ENCODE results near the gene NPTN. TPM values are rescaled to one million over a fixed set of nuclear protein-coding genes. Genes with fewer than 3 reads are reported as not detected.

NPTN gene
- total and polyA plus RNA-seq, 9 of the 15 experiments (the other 6 are each of a cell fraction or from before 2014, with no cell fraction given) = 9.6 to 48.5 (median 21.7) TPM

- TF ChIP-seq E2F1 (CRISPR knock-in tag; IDR thresholded peaks at IDR 0.05) (no peak), PHF21A (IDR thresholded peaks at IDR 0.05; ENCODE audit: borderline replicate concordance, low read depth) (no peak), ZBTB7A (IDR thresholded peaks at IDR 0.05; ENCODE audit: borderline replicate concordance, control insufficient read depth, low read depth, low read length) (no peak), XRCC5 (IDR thresholded peaks at IDR 0.05; ENCODE audit: low read depth, low read length) (no peak), RCOR1 (IDR thresholded peaks at IDR 0.05; ENCODE audit: borderline replicate concordance in 1 of 2, low read depth in 2 of 2, low read length in 2 of 2) (no peak)
Measured at GRCh38 chr15:73530649-73531048, 102.5 kb downstream of the NPTN start (continued).

- H3K27me3 ChIP-seq (ENCODE audit: control insufficient read depth in 2 of 2, insufficient read depth in 2 of 2, low read length in 2 of 2) = no peaks in the 10 kb centered on the region
- H3K4me2 ChIP-seq (ENCODE audit: insufficient read depth, low read length) = no peak overlapping the region
- ChIA-PET CTCF (ENCODE audit: low intra/inter-chr PET ratio) (interaction anchor here (0.6 kb wide), 1 partner anchor 118 kb away, joined by 9 read pairs; no protein-coding TSS in a partner anchor), POLR2A (interaction anchor here (0.5 to 1.0 kb wide), 2 partner anchors 14 to 160 kb away, joined by 3 to 4 read pairs; no protein-coding TSS in a partner anchor)
- no peaks in the 10 kb centered on the region for H3K36me3 ChIP-seq (ENCODE audit: control insufficient read depth, insufficient read depth, low read length)
- no peaks in the 10 kb centered on the region for H3K9me3 ChIP-seq (replicated peaks; ENCODE audit: control insufficient read depth, insufficient read depth, low read depth, low read length)
- in situ Hi-C loops (cut with MboI) = no loop called here
- FAIRE-seq (no peak), DNase-seq (ENCODE audit: extremely low read depth in 1 of 4, low spot score in 3 of 4) (peak in 2 of 4 experiments; percentile 8 to 18), ATAC-seq (no peak)
- H3K27ac ChIP-seq (ENCODE audit: extremely low read depth, low read depth, low read length) = no peak overlapping the region
- WGBS (ENCODE audit: insufficient coverage, low coverage, missing lambda C conversion rate) = 0% methylated on average over 2 of the region's 2 CpGs
- no peak overlapping the region for H2AFZ ChIP-seq (ENCODE audit: low read depth, low read length)
- BruUV-seq (replicated peaks) = no TSS peak
- H3K4me3 ChIP-seq = no peak overlapping the region
- H3K4me1 ChIP-seq (replicated peaks in 1 of 2; ENCODE audit: control insufficient read depth in 2 of 2, insufficient read depth in 2 of 2, low read length in 2 of 2) = no peaks in the 10 kb centered on the region
- intact Hi-C loops (cut with micrococcal nuclease) = no loop called here
- H3K79me2 ChIP-seq (ENCODE audit: control insufficient read depth, insufficient read depth, low read length) = no peaks in the 10 kb centered on the region
- no peak overlapping the region for H3K9ac ChIP-seq (ENCODE audit: insufficient read depth in 1 of 2, low read depth in 2 of 2, low read length in 2 of 2)
- no peaks in the 10 kb centered on the region for H3K9me1 ChIP-seq (ENCODE audit: control insufficient read depth, insufficient read depth, low read length)
- H4K20me1 ChIP-seq (replicated peaks; ENCODE audit: control insufficient read depth, insufficient read depth, low read length) = no peaks in the 10 kb centered on the region
- TF ChIP-seq ZNF584 (CRISPR knock-in tag; IDR thresholded peaks at IDR 0.05; ENCODE audit: low read depth) = no peak
- TF ChIP-seq ZNF407 (IDR thresholded peaks at IDR 0.05; ENCODE audit: low read depth) = no peak
- peak; percentile 88 for TF ChIP-seq ZNF316 (IDR thresholded peaks at IDR 0.05)
- TF ChIP-seq RAD51 (IDR thresholded peaks at IDR 0.05; ENCODE audit: borderline replicate concordance, low read depth) = no peak
- peak; percentile 91 for TF ChIP-seq MAFG (tag; conservative IDR thresholded peaks at IDR 0.05)
- TF ChIP-seq NFE2 (IDR thresholded peaks at IDR 0.05; ENCODE audit: low read depth) = peak; percentile 68; the same call in 1 of the 2 replicates
Measured at GRCh38 chr15:73527598-73527997, 105.6 kb downstream of the NPTN start.
